Medulla oblongata (tissue), 1 donor: ENCODE measurements around the gene ZBTB12.

ENCODE experiments used
- DNase-seq: peaks from one replicate; pipeline ENCODE4 v3.0.0-alpha.2; 2015; ENCODE audit errors: extremely low spot score

Gene ZBTB12

DNA sequence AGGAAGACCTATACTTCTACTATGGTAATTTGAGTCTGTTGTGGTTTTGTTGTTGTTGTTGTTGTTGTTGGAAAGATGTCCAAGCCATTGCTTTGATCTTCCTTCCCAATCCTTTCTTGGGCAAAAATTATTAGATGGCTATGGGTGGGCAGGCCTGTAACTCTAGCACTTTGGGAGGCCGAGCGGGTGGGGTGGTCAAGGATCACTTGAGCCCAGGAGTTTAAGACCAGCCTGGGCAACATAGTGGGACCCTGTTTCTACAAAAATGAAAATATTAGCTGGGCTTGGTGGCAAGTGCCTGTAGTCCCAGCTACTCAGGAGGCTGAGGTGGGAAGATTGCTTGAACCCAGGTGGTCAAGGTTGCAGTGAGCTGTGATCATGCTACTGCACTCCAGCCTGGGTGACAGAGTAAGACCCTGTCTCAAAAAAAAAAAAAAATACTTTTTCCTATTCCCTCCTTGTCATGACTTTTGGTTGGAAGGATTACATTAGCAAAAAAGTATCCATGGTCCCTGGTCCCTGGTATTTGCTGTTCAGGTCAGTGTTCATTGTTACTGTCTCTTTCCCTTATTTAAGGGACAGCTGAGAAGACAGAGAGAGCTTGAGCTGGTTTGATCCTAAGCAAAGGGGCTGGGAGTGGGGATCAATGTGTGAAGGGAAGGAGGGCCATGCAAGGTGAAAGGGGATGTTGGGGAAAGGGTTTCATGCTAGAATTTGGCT is 51.0 kb downstream of the ZBTB12 start:
- DNase-seq: no peak
